ENCODE results near the gene ACAP3. TPM values are rescaled to one million over a fixed set of nuclear protein-coding genes. Genes with fewer than 3 reads are reported as not detected.

The ACAP3 gene
- polyA plus RNA-seq, 2 of the 4 experiments (the other 2 are of a cell fraction): 6.6 to 24.2 TPM

- FAIRE-seq: no peak
- WGBS (ENCODE audit: missing lambda C conversion rate): 92% methylated on average over 25 of the region's 26 CpGs
Measured at GRCh38 chr1:1259951-1260600, 47.7 kb downstream of the ACAP3 start.

GRCh38 chr1:1259540-1259939 lies 48.2 kb downstream of the ACAP3 start:
- POLR2A ChIA-PET: no interaction called here
- WGBS (ENCODE audit: missing lambda C conversion rate): 95% methylated on average over 7 of the region's 18 CpGs
- Histone ChIP-seq H3K4me3 (no peak overlapping the region), H3K4me2 (no peak overlapping the region), H3K9me3 (no peaks in the 10 kb centered on the region), H3K27ac (no peak overlapping the region), H3K4me1 (no peaks in the 10 kb centered on the region)
- TF ChIP-seq E2F6 (IDR thresholded peaks at IDR 0.05; ENCODE audit: borderline replicate concordance, low read depth): no peak
- TF ChIP-seq RARB (CRISPR knock-in tag; IDR thresholded peaks at IDR 0.05): no peak
- no peak for TF ChIP-seq CBX2 (IDR thresholded peaks at IDR 0.05; ENCODE audit: borderline replicate concordance, low read depth)
- TF ChIP-seq SMC3 (IDR thresholded peaks at IDR 0.05): no peak
- CTCF ChIA-PET: interaction anchor here (2.4 kb wide), 1 partner anchor 9 kb away, joined by 9 read pairs; no protein-coding TSS in a partner anchor
- no peak for ATAC-seq
- FAIRE-seq: no peak
- no peak for DNase-seq (ENCODE audit: low read depth in 1 of 2, low spot score in 1 of 2)

More at GRCh38 chr1:1259951-1260600, 47.7 kb downstream of the ACAP3 start:
- TF ChIP-seq MAX (IDR thresholded peaks at IDR 0.05): no peak
- TF ChIP-seq HOXB13 (CRISPR knock-in tag; IDR thresholded peaks at IDR 0.05; ENCODE audit: low read depth): no peak
- no peak for TF ChIP-seq POLR2AphosphoS2 (conservative IDR thresholded peaks at IDR 0.05; ENCODE audit: low read length)
- no peak for TF ChIP-seq HDAC2 (IDR thresholded peaks at IDR 0.05)
- no peak for TF ChIP-seq BHLHE40 (IDR thresholded peaks at IDR 0.05; ENCODE audit: low read depth, low read length)
- no peak for TF ChIP-seq CBX8 (IDR thresholded peaks at IDR 0.05)
- no peak for TF ChIP-seq CBX2 (IDR thresholded peaks at IDR 0.05; ENCODE audit: borderline replicate concordance, low read depth)
- no peak for TF ChIP-seq JUNB (IDR thresholded peaks at IDR 0.05)
- TF ChIP-seq ESRRA (IDR thresholded peaks at IDR 0.05; ENCODE audit: borderline replicate concordance, low read length): no peak
- no peak for TF ChIP-seq FOSB (CRISPR knock-in tag; IDR thresholded peaks at IDR 0.05)
- ATAC-seq (no peak), DNase-seq (ENCODE audit: low read depth in 1 of 2, low spot score in 1 of 2) (no peak)
- Histone ChIP-seq H3K9me3 (no peaks in the 10 kb centered on the region), H3K4me1 (no peaks in the 10 kb centered on the region), H3K27ac (no peak overlapping the region), H3K4me3 (no peak overlapping the region), H3K4me2 (no peak overlapping the region)
- ChIA-PET POLR2A (no interaction called here), CTCF (interaction anchor here (2.4 to 5.0 kb wide), 2 partner anchors 10 to 138 kb away, joined by 9 to 17 read pairs; no protein-coding TSS in a partner anchor)

GRCh38 chr1:1259119-1259488 lies 48.6 kb downstream of the ACAP3 start:
- POLR2A ChIA-PET: no interaction called here
- TF ChIP-seq REST (IDR thresholded peaks at IDR 0.05) (no peak), HMGXB4 (CRISPR knock-in tag; IDR thresholded peaks at IDR 0.05; ENCODE audit: borderline replicate concordance) (no peak), CTCF (IDR thresholded peaks at IDR 0.05) (no peak), HOXB13 (CRISPR knock-in tag; IDR thresholded peaks at IDR 0.05; ENCODE audit: low read depth) (no peak), ESRRA (IDR thresholded peaks at IDR 0.05; ENCODE audit: borderline replicate concordance, low read length) (no peak), HEYL (CRISPR knock-in tag; IDR thresholded peaks at IDR 0.05) (no peak), RCOR1 (IDR thresholded peaks at IDR 0.05; ENCODE audit: low read depth, low read length) (no peak), FOSB (CRISPR knock-in tag; IDR thresholded peaks at IDR 0.05) (no peak), CHD2 (IDR thresholded peaks at IDR 0.05; ENCODE audit: low read length, partially characterized antibody) (no peak), HOXA7 (CRISPR knock-in tag; IDR thresholded peaks at IDR 0.05) (no peak), FOXS1 (CRISPR knock-in tag; IDR thresholded peaks at IDR 0.05) (no peak), MAFK (IDR thresholded peaks at IDR 0.05; ENCODE audit: partially characterized antibody) (no peak), ELK1 (IDR thresholded peaks at IDR 0.05; ENCODE audit: low read depth, low read length) (no peak), PHF8 (IDR thresholded peaks at IDR 0.05; ENCODE audit: borderline replicate concordance, low read depth) (no peak)

More at GRCh38 chr1:1259119-1259488, 48.6 kb downstream of the ACAP3 start:
- no peak overlapping the region for H3K27ac ChIP-seq
- H3K4me2 ChIP-seq: no peak overlapping the region
- no peak for FAIRE-seq
- no peak for DNase-seq (ENCODE audit: low read depth in 1 of 2, low spot score in 1 of 2)
- no peaks in the 10 kb centered on the region for H3K9me3 ChIP-seq
- 95% methylated on average over 19 of the region's 22 CpGs for WGBS (ENCODE audit: missing lambda C conversion rate)
- H3K4me1 ChIP-seq: no peaks in the 10 kb centered on the region
- ATAC-seq: no peak
- CTCF ChIA-PET: no interaction called here
- H3K4me3 ChIP-seq: no peak overlapping the region
